DND-41 (cell line): Measurements from ENCODE around the gene RIOX2.

ENCODE experiments used
- CTCF ChIP-seq: IDR thresholded peaks from 2 replicates; pipeline ENCODE4 v1.5.1; 2012; ENCODE audit warnings: borderline replicate concordance, low read length, moderate library complexity, mild to moderate bottlenecking; ENCODE audit not compliant: poor library complexity, severe bottlenecking; ENCODE audit errors: extremely low read depth
- EZH2 ChIP-seq: IDR thresholded peaks from 3 replicates; pipeline ENCODE4 v1.6.1; 2012; ENCODE audit warnings: borderline replicate concordance, low read depth, mild to moderate bottlenecking, moderate library complexity, low read length, inconsistent platforms; ENCODE audit not compliant: severe bottlenecking

GRCh38 chr3:97987306-97987705, 15.1 kb upstream of the RIOX2 start:
- TF ChIP-seq CTCF, result no peak
- no peak for TF ChIP-seq EZH2
